GM21381 (cell line): ENCODE results near the gene CDK6.
A peak's percentile ranks its signal among the peaks of the same experiment; 100 is the strongest.

Source experiments
- ATAC-seq: cut with Tn5 transposase; IDR thresholded peaks from one replicate; pipeline ENCODE4 v1.9.1; 2021; ENCODE audit warnings: mild to moderate bottlenecking, moderate library complexity; ENCODE audit not compliant: unreplicated experiment

CDK6 gene

GRCh38 chr7:92740700-92741126 is 95.7 kb downstream of the CDK6 start:
- ATAC-seq: no peak

- no peak for ATAC-seq
Measured at GRCh38 chr7:92740134-92740533, 96.2 kb downstream of the CDK6 start.

GRCh38 chr7:92739091-92739490 is 97.3 kb downstream of the CDK6 start:
- no peak for ATAC-seq

GRCh38 chr7:92737706-92738105 is 98.7 kb downstream of the CDK6 start:
- ATAC-seq: peak; percentile 88

- no peak for ATAC-seq
Measured at GRCh38 chr7:92736870-92737269, 99.5 kb downstream of the CDK6 start.

GRCh38 chr7:92735707-92736106 is 100.7 kb downstream of the CDK6 start:
- no peak for ATAC-seq

- ATAC-seq: peak; percentile 20
Measured at GRCh38 chr7:92732316-92733036, 103.9 kb downstream of the CDK6 start.

- ATAC-seq: peak; percentile 45
Measured at GRCh38 chr7:92731335-92732063, 104.9 kb downstream of the CDK6 start.

GRCh38 chr7:92730808-92731207 is 105.6 kb downstream of the CDK6 start:
- ATAC-seq: no peak

- no peak for ATAC-seq
Measured at GRCh38 chr7:92729751-92730150, 106.6 kb downstream of the CDK6 start.

GRCh38 chr7:92729172-92729571 is 107.2 kb downstream of the CDK6 start:
- ATAC-seq: no peak

- no peak for ATAC-seq
Measured at GRCh38 chr7:92727755-92728154, 108.6 kb downstream of the CDK6 start.

- no peak for ATAC-seq
Measured at GRCh38 chr7:92725161-92725925, 111.0 kb downstream of the CDK6 start.

GRCh38 chr7:92723943-92724342 is 112.4 kb downstream of the CDK6 start:
- no peak for ATAC-seq

GRCh38 chr7:92723205-92723604 is 113.2 kb downstream of the CDK6 start:
- ATAC-seq: no peak

GRCh38 chr7:92722541-92722940 is 113.8 kb downstream of the CDK6 start:
- ATAC-seq: no peak

GRCh38 chr7:92720604-92721350 is 115.6 kb downstream of the CDK6 start:
- peak; percentile 52 for ATAC-seq

GRCh38 chr7:92717993-92718716 is 118.2 kb downstream of the CDK6 start:
- ATAC-seq: peak; percentile 63

GRCh38 chr7:92717623-92717992 is 118.8 kb downstream of the CDK6 start:
- peak; percentile 6 for ATAC-seq

GRCh38 chr7:92716825-92717580 is 119.4 kb downstream of the CDK6 start:
- ATAC-seq: no peak
